ENCODE results near the gene KLC1. TPM values are rescaled to one million over a fixed set of nuclear protein-coding genes. Genes with fewer than 3 reads are reported as not detected.

Gene KLC1
- total and polyA plus RNA-seq, 10 of the 15 experiments (the other 5 are each of a cell fraction or from before 2014, with no cell fraction given): 5.5 to 137 (median 76.1) TPM

- no TSS peak for BruUV-seq (replicated peaks)
- FAIRE-seq: no peak
- WGBS (ENCODE audit: insufficient coverage, insufficient replicate concordance, low lambda C conversion rate, missing lambda C conversion rate): 91% methylated on average over 9 of the region's 9 CpGs
- Histone ChIP-seq H3K4me1 (ENCODE audit: control insufficient read depth, insufficient read depth, low read length) (0 out of 2 replicates have a peak, but pooled peaks cover 4% of the 10 kb centered on the region), H3K9me3 (replicated peaks; ENCODE audit: control insufficient read depth, insufficient read depth, low read length) (no peaks in the 10 kb centered on the region), H3K4me3 (no peak overlapping the region), H3K27me3 (replicated peaks in 1 of 2; ENCODE audit: control insufficient read depth in 2 of 2, insufficient read depth in 2 of 2, low read length in 1 of 2) (no peaks in the 10 kb centered on the region), H4K20me1 (ENCODE audit: control insufficient read depth, insufficient read depth) (no peaks in the 10 kb centered on the region), H3K36me3 (ENCODE audit: control insufficient read depth in 2 of 2, insufficient read depth in 2 of 2, low read length in 1 of 2) (peaks cover 3 to 25% of the 10 kb centered on the region in 2 experiments; a peak in 3 of 4 replicates), H2AFZ (ENCODE audit: control insufficient read depth, low read depth, low read length) (no peak overlapping the region), H3K27ac (ENCODE audit: control insufficient read depth, insufficient read depth) (no peak overlapping the region), H3K9ac (ENCODE audit: control insufficient read depth, insufficient read depth, low read length) (no peak overlapping the region), H3K79me2 (ENCODE audit: control insufficient read depth, insufficient read depth, low read length) (peaks cover 27% of the 10 kb centered on the region), H3K4me2 (ENCODE audit: control insufficient read depth, insufficient read depth) (no peak overlapping the region)
- CTCF ChIA-PET: no interaction called here
- intact Hi-C loops (cut with micrococcal nuclease; ENCODE audit: unreplicated experiment) (no loop called here), in situ Hi-C loops (cut with MboI) (no loop called here)
- no peak for DNase-seq (ENCODE audit: low read depth, low spot score)
- POLR2A ChIA-PET: no interaction called here
- TF ChIP-seq CBX3 (IDR thresholded peaks at IDR 0.05; ENCODE audit: borderline replicate concordance, low read depth) (no peak), FOXM1 (IDR thresholded peaks at IDR 0.05; ENCODE audit: low read depth, low read length) (no peak), IRF5 (IDR thresholded peaks at IDR 0.05; ENCODE audit: borderline replicate concordance) (no peak), NFXL1 (IDR thresholded peaks at IDR 0.05; ENCODE audit: borderline replicate concordance) (no peak), BCL11A (IDR thresholded peaks at IDR 0.05; ENCODE audit: low read depth, low read length) (no peak), TARDBP (IDR thresholded peaks at IDR 0.05; ENCODE audit: borderline replicate concordance) (no peak), SKIL (IDR thresholded peaks at IDR 0.05; ENCODE audit: low read depth, poor library complexity, severe bottlenecking) (no peak), ZSCAN29 (IDR thresholded peaks at IDR 0.05) (no peak), ZNF207 (IDR thresholded peaks at IDR 0.05; ENCODE audit: borderline replicate concordance) (no peak), ATF7 (IDR thresholded peaks at IDR 0.05; ENCODE audit: low read depth) (no peak), NR2C2 (IDR thresholded peaks at IDR 0.05; ENCODE audit: borderline replicate concordance, control insufficient read depth, insufficient read length, low read depth) (no peak), FOXK2 (IDR thresholded peaks at IDR 0.05) (no peak)
- SMC1A ChIA-PET (ENCODE audit: uncharacterized antibody, unreplicated experiment): no interaction called here
- no peak for ATAC-seq
- RAD21 ChIA-PET (ENCODE audit: unreplicated experiment): no interaction called here
These were observed 81.9 kb downstream of the KLC1 start for GRCh38 chr14:103710771-103711377.

All from GM12878 (cell line).